Caki2 (cell line): ENCODE results near the gene KCNQ1. TPM values are rescaled to one million over a fixed set of nuclear protein-coding genes. Genes with fewer than 3 reads are reported as not detected.

Experiments used
- DNase-seq: peaks from one replicate; pipeline ENCODE4 v3.0.0-alpha.2; 2015; ENCODE audit warnings: low read depth
- in situ Hi-C: cut with HindIII; loops from 2 replicates; pipeline ENCODE4 v1.10.0; 2016; ENCODE audit warnings: low sequenced_read_pairs, low pct_unique_long_range_greater_than_20kb, mixed read lengths
- total RNA-seq: library from RNA; depleted of rRNA; stranded (reverse); fragments of >200 nt; shearing (Covaris generic); gene quantifications from 2 replicates; pipeline ENCODE4 v1.2.3, GENCODE V29; 2014; ENCODE audit warnings: low replicate concordance

KCNQ1 gene
- total RNA-seq, 1 experiment from 2014 or later = not detected

DNA sequence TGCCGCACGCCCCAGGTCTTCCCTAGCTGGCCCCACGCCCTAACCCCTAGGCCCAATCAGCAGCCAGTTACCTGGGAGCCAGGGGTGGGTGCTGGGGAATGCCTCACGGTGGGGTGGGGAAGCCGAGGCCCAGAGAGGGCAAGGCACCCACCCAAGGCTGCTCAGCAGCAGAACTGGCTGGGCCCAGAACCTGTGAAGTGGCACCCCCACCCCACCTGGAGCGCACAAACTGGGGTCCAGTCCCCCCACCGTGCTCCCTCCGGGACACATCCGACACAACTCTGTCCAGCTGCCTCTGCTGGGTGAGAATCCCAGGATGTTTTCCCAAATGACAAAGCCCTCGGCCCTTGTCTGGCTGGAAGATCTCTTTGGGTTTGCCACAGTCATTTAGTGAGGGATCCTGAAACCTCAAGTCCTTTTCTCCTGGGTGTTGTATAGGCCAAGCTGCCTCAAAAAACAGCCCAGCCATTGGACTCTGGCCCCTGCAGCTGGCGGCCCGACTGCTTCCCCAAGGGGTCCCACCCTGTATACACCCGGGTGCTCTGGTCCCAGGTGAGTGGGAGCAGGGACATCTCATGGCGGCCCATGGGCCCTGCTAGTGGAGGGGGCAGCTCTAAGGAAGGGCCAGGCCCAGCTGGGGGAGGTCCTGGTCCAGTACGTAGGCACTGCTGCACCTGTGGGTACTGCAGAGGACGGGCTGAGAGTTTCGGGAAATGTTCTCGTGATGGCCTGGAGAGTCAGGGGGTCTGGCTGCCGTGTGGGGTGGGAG lies 23.4 kb upstream of the KCNQ1 start:
- no peak for DNase-seq
- in situ Hi-C loops = no loop called here

DNA sequence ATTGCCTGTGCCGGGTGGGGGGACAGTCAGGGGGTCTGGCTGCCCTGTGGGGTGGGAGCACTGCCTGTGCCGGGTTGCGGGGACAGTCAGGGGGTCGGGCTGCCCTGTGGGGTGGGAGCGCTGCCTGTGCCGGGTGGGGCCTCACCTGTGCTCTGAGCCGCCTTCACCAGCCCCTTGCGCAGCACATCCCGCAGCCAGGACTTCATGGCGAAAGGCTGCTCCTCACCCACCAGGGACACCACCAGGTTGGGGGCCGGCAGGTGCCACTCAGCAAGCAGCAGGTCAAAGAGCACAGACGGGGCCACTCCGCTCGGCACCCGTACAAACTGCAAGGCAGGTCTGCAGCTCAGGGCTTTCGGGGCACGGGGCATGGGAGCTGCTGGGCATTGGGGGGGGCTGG lies 22.8 kb upstream of the KCNQ1 start:
- in situ Hi-C loops = no loop called here
- DNase-seq = no peak

DNA sequence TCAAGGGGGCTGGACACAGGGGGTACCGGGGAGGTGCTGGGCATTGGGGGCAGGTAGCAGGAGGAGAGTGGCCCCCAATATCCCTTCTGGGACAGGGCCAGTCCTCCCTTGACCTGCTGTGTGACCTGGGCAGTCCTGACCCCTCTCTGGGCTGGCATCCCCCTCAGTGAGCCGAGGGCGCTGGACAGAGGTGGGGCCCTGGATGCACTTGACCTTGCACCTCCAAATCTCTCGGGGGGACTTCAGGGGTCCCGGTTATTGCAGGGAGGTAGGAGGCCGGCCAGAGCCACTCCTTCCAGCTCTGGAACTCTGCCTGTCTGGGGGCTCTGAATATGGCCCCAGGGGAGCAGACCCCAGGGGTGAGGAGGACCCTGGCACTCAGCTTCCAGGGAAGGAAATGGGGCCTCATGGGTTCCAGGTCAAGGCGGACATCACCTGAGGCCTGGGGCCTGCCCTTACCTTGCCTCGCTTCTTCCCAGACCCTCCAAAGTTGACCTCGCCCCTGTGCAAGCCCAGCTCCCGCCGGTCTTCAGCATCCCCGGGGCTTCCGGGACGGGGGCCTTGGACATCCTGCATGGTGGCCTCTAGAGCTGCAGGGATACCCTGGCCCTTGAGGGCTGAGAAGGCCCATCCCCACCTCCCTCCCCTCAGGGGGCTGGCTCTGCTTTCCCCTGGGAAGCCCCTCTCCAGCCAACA lies 22.2 kb upstream of the KCNQ1 start:
- no peak for DNase-seq
- in situ Hi-C loops = no loop called here

DNA sequence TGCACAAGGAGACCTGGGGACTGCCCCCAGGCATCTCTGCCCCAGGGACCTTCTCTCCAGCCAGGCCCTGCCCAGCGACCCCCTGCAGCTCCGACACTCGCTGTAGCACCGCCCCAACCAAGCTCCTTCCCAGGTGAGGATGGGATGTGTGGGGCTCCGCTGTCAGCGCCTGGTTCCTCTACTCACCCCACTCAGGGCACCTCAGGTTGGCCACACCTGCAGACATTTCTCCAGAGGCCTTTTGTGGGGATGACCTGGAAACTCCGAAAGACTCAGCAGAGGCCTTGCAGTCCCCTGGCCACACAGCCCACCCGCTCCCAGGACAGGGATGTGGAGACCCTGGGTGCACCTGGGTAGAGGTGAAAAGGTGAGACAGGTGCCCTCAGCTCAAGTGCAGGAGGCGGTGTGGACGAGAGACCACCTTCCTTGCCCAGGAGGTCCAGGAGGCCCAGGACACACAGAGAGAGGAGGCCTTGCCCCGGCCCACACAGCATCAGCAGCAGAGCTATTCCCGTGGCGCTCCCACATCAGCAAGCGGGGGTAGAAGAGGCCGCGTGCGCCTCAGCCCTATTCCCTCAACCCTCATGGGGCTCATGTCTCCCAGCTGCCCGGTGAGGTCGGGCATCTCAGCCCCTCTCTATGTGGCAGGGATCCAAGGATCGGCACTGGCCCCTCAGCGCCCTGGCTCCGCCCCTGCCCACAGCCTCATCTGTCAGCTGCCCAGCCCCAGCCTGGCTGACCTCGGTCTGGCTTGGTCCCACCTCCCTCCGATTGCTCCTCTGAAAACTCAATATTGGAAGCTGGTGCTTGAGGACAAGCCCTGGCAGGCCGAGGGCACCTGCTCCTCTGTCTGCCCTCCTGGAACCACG lies 21.4 kb upstream of the KCNQ1 start:
- in situ Hi-C loops = no loop called here
- DNase-seq = no peak

DNA sequence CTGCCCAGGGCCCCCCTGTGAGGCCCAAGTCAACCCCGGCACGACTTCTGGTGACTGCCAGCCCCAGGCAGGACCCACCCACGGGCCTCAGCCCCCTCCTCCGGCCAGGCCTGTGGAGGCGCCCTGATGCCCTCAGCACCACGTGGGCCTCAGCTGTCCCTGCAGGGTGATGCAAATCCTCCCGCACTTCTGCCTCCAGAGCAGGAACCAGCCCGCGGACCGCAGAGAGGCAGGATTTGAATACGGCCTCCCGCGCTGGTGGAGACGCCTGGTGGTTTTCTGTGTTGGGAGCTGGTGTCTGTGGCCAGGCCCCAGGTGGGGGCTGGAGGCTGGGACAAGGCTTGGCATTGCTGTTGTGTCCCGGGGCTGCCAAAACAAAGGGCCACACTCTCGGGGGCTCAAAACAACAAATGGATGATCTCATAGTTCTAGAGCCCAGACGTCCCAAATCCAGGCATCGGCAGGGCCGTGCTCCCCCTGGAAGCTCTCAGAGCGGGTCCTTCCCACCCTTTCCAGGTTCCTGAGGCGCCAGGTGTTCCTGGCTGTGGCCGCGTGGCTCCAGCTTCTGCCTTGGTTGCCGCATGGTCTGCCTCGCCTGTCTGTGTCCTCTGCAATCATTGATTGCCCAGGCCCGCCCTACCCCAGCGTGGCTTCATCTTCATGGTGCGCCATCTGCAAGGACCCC lies 19.9 kb upstream of the KCNQ1 start:
- DNase-seq = no peak
- in situ Hi-C loops = no loop called here

DNA sequence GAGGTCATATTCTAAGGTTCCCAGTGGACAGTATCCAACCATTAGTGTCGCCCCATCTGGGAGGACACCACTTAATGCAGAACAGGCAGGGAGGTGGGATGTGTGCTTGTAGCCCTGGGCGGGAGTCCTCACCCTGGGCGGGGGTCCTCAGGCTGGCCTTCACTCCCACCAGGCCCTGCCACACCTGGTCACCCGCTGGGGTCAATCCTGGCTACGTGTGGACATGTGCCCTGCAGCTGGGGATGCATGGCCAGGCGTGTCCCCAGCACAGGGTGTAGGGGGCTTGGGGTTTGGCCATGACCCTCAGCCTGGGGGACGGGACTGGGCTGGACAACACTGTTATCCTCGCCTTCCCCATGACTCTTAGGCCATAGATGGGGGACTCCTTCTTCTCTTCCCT lies 19.3 kb upstream of the KCNQ1 start:
- no peak for DNase-seq
- in situ Hi-C loops = no loop called here

DNA sequence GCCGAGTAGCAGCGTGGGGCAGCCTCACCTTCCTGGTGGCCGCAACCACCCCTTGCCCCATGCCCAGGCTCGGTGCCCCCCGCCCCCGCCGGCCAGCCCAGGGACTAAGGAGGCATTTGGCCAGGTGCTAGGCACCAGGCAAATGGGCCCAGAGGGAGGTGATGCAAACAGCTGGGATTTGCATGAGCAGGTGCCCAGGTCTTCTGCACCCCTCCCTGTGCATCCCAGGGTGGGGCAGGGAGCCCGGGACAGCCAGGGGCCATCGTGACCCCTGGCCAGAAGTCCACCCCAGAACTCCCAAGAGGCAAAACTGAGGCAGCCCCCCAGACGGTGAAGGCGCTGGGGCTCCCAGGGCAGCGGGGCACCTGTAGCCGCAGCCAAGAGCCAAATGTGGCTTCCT lies 18.6 kb upstream of the KCNQ1 start:
- DNase-seq = no peak
- in situ Hi-C loops = no loop called here

DNA sequence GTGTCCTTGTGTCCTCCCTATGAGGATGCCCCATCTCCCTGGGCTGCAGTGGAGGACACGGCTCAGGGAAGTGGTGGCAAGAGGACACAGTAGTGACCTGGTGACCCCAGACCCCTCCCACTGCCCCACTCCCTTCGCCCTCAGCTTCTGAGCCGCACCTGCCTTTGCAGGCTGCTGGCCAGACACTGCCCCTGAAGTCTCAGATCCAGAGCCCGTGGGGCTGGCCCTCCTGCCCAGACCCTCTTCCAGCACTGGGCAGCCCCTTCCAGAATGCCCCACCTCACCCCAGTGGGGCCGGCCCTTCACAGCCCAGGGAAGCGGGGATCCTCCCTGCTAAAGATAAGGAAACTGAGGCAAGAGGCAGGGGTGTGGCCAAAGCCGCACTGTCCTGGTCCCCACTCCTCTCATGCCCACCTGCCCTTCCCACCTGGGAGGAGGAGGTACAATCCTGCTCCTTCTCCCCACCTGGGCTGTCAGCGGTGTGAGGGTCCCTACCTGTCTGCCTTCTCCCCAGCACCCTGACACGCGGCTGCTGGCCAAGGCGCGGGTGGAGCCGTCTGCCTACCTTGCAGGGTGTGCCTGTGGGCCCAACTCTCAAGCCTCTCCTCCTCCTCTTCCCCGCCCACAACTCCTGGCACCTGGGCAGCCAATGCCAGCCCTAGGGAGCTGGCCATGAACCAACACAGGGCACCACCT lies 17.8 kb upstream of the KCNQ1 start:
- no peak for DNase-seq
- in situ Hi-C loops = no loop called here

DNA sequence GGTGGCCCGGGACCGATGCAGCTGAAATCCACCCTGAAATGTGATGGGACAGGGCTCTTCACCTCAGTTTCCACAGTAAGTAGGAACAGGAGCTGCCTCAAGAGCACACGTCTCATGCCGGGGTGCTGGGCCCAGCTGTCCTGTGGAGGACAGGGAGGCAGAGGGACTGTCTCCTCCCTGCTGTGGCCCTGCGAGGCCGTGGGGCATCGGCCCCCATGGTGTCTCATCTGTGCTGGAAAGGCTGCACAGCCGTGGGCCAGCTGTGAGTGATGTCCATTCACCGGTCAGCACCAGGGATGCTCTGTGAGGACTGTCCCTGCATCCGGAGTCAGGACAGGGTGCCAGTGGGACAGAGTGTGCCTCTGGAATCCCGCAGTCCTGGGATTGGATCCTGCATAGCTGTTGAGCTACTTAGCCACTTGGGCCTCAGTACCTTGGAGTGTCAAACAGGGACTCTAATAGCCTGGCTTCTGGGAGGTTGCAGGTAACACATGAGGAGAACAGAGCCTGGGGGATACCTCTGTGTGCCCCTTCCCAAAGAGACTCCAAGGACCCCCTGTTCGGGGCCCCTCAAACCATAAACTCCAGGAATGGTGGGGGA lies 17.0 kb upstream of the KCNQ1 start:
- in situ Hi-C loops = no loop called here
- DNase-seq = no peak

DNA sequence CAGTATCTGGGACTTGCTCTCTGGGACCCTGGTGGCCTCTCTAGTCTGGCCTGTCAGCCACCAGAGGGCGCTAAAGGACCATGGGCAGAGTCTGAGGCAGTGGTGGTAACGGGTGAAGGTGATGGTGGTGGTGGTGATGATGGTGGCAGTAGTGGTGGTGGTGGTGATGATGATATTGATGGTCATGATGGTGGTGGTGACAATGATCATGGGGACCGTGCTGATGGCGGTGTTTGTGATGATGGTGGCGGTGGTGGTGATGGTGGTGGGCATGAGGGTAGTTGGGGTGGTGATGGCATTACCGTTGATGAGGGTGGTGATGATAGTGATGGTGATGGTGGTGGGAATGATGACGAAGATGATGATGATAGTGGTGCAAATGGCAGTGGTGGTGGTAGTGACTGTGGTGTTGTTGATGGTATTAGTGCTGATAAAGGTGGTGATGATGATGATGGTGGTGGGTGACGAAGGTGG lies 16.4 kb upstream of the KCNQ1 start:
- in situ Hi-C loops = no loop called here
- DNase-seq = peak; percentile 14

DNA sequence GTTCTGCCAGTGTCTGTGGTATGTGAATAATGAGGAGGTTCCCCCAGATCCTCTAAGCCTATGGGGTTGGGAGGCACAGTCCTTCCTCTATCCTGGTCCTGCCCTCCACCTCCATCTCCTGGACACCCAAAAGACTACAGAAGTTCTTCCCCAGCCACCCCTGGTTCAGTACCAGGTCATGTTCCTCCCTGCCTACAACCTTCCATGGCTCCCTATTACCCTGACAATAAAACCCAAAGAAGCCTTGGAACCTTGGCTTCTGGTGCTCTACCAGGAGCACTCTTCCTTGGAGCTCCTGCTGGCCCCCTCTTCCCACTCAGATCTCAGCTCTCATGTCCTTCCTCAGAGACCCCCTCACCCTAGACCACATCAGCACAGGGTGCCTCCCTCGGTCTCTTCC lies 13.4 kb upstream of the KCNQ1 start:
- in situ Hi-C loops = no loop called here

DNA sequence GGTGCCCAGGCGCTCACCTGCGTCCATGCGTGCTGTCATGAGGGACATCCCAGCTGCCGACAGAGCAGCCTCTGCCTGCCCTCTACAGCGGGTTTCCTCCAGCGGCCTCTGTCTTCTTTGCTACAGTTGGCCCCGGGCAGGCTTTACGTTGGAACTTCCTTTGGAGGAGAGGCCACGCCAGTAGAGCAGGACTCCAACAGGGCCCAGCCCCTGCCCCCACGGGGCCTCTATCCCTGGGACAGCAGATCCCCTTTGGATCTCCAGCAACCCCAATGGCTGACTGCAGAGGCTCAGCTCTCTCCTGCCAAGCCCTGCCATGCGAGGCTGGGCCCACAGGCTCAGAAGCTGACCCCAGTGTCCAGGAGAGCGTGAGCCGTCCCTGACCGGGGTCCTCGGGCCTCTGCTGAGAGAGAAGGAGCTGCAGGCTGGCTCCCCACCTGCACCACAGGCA lies 12.6 kb upstream of the KCNQ1 start:
- in situ Hi-C loops = no loop called here
- DNase-seq = no peak

More for the DNA sequence above, 13.4 kb upstream of the KCNQ1 start:
- no peak for DNase-seq

DNA sequence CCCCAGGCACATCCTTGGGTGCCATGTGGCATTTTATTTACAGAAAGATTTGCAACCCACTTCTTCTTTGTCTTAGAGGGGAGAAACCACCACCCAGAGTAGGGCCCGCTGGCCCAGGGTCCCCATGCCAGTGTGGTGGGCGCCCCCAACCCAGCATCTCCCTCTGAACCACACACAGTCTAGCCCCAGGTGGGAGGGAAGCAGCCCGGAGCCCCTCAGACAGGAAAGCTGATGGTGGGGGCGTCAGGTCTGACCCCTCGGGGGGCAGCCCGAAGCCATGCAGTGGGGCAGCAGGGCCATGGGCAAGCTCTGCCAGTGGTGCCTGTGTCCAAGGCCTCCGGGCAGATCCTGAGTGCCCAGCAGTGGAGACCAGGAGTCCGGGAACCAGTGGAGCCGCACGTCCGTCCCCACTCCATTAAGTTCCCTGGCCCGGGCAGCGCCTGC lies 12.2 kb upstream of the KCNQ1 start:
- in situ Hi-C loops = no loop called here
- DNase-seq = no peak

DNA sequence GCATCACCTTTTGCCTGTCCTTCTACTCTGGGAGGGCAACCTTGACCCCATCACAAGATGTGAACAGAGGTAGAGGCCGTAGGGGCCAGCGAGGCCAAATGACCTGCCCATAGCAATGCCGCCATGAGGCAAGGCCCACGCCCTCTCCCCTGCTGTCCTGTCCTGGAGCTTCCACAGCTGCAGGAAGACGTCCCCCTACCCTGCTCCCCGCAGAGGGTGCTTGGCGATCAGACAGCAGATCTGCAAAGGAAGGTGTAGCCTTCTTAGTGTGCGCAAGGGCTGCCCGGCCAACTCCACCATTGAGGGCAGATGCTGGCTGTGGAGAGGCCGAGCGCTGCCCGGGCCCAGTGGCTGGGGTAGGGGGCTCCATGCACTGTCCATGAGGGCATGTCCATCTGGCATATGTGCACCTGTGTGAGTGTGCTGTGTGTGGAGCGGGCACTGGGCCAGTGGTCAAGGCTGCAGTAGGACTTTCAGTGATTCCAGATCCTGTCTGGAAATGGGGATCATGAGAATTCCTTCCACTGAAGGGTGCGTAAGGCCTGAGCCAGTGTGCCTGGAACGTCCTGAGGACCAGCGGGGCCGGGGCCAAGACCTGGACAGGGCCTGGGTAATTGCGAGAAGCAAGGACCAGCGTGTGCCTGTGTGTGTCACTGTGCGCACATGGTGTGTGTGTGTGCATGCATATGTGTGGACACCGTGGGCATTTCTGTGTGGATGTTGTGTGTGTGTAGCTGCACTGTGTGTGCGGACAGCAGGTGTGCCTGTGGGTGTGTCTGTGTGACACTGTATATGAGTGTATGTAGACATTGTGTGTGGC lies 11.5 kb upstream of the KCNQ1 start:
- no peak for DNase-seq

DNA sequence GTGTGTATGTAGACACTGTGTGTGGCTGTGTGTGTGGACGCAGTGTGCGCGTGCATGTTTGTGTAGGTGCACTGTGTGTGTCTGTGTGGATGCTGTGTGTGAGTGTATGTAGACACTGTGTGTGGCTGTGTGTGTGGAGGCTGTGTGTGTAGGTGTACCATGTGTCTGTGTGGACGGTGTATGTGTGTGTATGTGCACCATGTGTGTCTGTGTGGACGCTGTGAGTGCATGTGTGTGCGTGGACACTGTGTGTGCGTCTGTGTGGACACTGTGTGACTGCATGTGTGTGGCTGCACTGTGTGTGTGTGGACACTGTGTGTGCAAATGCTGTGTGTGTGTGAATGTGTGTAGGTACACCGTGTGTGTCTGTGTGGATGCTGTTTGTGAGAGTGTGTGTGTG lies 10.8 kb upstream of the KCNQ1 start:
- no peak for DNase-seq
- in situ Hi-C loops = no loop called here

More for the DNA sequence above, 11.5 kb upstream of the KCNQ1 start:
- in situ Hi-C loops = no loop called here

DNA sequence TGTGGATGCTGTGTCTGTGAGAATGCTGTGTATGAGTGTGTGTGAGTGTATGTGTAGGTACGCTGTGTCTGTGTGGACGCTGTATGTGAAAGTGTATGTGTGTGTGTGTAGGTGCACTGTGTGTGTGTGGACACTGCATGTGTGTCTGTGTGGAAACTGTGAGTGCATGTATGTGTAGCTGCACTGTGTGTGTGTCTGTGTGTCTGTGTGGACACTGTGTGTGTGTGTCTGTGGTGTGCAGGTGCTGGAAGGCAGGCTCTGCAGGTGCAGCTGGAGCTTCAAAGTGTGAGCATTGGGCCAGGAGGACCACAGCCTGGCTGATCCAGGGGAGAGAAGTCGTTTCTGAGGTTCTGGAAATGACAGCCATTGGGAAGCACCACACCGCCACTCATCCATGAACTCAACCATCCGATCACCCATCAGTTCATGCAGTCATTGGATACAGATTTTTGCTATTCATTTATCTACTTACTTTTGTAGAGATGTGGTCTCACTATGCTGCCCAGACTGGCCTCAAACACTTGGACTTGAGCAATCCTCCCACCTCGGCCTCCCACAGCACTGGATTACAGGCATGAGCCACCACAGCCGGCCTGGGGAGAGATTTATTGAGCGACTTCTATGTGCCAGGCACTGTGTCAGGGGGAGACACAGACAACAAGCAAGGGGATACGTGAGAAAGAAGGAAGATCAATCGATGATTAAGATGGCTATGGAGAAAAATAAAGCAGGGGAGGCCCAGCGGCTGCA lies 10.1 kb upstream of the KCNQ1 start:
- no peak for DNase-seq
- in situ Hi-C loops = no loop called here
